Renal cortex interstitium (tissue), 11 donors: Measurements from ENCODE around the gene STK24. TPM values are rescaled to one million over a fixed set of nuclear protein-coding genes. Genes with fewer than 3 reads are reported as not detected.

Experiments
- DNase-seq, 11 donors: peaks; one replicate each; pipeline ENCODE4 v3.0.0-alpha.2; 2013; ENCODE audit warnings: low read depth in 9 of 11, low spot score in 4 of 11; ENCODE audit errors: extremely low read depth in 1 of 11
- polyA plus RNA-seq, 3 donors: library from polyadenylated mRNA; unstranded; fragments of 120-200 nt; gene quantifications; one replicate each; pipeline ENCODE4 v1.2.1, GENCODE V29; 2013; ENCODE audit not compliant: insufficient read length in 3 of 3

Gene STK24
- polyA plus RNA-seq, 3 donors: 116 to 126 (median 117) TPM

DNA sequence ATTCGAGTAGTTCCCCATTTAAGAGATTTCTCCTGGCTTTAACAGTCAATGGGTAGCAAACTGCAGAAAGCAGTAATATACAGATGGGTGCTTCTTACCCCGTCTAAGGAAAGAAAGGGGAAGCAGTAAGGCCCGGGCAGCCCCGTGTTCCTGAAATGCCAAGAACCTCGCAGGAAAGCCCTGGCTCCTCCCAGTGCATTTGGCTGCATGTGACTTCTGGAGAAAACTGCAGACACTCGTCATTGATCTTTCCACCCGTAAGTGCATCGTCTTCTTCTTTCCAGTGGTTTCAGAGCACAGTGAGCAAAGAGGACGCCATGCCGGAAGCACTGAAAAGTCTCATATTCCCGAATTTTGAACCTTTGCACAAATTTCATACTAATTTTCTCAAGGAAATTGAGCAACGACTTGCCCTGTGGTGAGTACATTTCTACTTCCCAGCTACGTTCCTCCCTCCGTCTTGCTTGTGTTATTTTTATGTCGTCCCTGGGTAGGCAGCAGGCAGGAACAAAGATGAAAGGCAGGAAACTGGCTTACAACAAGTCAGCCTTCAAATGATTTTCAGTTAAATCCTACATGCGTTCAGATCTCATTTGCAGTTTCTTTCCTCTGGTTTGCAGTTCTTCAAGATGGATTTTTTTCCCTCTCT lies 165.2 kb downstream of the STK24 start:
- no peak for DNase-seq

DNA sequence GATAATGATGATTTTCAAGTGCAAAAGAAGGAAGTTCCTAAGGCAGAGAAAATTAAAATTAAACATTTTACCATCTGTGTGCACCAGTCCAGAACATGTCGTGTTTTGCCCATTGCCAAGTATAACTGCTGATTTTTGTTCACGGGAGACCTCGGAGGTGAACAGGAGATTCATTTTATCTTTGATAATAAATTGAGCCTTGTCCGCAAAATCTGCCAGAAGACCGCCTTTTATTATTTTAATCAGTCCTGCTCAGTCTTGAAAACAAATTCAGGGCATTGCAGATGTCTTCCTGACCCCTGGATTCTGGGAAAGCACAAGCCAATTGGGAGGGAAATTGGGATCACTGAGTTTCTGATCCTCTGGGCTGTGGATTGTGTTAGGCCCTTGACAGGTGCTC lies 165.9 kb downstream of the STK24 start:
- no peak for DNase-seq

DNA sequence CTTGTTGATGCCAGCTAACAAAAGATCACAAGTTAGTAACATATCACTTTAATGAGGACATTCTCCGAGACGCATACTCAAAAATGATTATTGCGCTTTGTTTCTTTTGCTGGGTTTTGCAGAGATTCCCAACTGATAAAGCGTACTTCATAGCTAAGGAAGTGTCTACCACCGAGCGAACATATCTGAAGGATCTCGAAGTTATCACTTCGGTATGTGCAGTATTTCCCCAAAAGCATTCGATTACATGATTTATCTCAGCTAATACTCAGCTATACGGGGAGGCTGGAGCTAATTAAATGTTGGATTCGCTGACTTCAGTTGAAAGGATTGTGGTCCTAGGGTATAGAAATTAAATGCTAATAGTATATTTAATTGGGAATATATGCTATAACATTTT lies 166.3 kb downstream of the STK24 start:
- no peak for DNase-seq

DNA sequence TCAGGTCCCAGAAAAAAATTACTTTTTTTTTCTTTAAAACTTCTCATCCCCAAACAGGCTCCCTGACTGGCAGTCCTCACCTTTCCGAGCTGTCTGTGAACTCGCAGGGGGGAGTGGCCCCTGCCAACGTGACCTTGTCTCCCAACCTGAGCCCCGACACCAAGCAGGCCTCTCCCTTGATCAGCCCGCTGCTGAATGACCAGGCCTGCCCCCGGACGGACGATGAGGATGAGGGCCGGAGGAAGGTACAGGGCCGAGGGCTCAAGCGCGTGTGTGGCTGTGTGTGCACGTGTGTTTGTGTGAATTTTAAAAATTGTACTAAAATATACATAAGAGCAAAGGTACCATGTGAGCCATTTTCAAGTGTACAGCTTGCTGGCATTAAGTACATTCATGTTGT lies 167.6 kb downstream of the STK24 start:
- no peak for DNase-seq

DNA sequence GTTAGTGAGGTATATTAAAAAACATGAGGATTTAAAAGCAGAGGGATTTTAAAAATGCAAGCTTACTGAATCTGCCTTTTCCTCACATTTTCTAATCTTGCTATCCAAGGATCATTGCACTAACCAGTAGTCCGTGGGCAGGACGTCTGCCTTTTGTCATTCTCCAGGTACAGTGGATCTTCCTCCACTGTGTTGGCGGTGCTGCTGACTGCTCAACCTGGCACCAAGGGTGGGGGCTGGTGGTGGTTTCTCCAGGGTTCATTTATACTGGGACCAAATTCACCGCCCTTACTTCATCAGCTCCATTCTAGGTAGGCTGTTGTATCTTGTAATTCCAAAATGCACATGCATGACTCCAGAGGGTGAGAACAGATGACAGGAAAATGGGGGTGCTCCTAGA lies 169.3 kb downstream of the STK24 start:
- DNase-seq: no peak

DNA sequence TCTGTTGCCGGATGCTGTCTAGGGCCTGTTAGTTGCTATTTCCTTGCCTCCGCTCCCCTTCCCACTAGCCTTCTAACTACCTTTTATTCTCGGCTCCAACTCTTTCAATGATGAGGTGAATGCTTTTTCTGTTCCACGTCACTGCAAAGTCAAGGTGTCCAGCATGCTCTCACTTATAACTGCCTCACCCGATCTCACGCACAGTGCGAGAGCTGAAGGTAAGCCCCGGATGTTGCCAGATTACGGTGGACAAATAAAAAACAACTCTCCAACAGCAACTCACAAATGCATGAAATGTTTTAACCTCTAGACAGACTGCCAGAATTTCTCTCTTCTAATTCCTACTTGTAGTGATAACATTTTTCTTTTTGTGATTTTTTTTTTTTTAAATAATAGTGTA lies 169.9 kb downstream of the STK24 start:
- DNase-seq: no peak

DNA sequence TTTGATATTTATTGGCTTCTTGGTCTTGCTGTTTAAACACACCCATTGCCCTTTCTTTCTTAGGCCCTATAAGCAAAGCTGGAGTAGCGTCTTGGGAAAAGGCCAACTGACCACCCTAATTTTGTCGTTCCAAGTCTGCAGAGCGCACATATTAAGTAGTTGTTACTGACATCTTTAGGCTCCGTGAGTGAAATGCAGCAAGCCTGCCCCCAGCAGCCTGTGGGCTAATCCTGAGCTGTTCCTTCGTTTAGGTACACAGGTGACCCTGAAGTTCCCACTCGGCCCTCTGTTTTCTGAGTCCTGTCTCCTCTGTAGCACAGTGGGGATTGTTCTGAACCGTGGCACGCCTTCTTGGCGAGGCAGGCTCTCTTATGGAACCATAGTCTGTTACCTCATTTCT lies 170.5 kb downstream of the STK24 start:
- DNase-seq: no peak

DNA sequence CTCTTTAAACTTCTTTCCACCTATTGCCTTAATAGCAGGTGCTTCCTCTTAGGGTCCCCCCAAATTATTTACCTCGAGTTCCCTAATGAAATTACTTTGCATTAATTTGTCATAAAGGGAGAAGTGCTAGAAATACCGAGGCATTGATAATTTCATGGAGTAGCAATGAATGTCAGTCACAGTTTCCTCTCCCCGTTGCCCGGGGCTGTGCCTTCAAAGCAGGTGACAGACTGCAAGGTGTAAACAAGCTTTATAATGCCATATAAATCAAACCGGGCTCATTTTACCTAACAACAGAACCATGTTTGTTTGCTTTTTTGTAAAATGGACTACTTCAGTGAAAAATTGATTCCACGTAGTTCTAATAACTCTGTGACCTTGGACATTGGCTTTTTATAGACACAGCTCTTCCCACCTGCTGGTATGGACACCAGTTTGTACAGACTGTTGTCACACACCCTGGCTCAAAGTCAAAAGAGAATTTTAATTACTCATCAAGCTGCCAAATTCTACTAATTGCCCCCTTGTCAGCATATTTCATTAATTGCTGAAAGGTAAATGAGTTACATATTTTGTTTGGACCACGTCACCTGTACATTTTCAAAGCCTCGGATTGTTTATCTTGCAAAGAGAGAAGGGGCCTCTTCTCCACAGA lies 171.1 kb downstream of the STK24 start:
- DNase-seq: no peak

DNA sequence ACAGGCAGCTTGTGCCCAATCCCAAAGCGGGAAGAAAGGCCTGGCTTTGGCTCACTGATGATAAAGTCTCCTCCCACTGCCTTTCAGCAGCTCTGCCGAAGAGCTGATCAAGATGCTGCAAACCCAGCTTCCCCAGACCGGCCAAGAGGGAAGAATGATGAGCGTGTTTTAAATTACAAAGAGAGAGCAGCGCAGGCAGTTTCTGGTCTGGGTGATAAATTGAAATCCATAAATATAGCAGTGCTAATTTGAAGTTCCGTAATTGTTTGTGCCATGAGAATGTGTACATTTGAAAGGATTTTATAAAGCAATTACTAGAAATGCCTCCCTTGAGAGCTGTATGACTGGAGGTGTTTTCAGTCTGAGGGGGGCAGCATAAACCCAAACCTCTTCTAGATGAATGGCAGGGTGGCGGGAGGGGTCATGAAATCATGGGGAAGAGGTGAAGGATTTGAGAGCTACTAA lies 171.8 kb downstream of the STK24 start:
- no peak for DNase-seq

DNA sequence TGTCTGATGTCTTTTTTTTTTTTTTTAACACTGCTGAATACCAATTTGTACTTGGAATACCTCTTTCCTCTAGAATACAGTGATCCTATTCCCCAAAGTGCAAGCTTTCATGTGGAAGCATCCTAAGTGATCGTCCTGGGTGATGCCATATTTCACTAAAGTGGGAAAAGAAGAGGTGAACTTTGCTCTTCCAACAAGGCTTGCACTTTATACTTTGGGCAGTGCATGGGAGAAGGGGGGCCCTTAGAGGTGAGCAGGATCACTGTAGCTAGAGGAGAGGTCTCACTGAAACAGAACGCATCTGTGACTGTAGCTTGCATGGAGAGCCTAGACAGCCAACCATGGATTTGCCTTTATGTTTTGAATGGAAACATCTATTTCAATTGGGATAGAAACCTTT lies 173.8 kb downstream of the STK24 start:
- DNase-seq: no peak

DNA sequence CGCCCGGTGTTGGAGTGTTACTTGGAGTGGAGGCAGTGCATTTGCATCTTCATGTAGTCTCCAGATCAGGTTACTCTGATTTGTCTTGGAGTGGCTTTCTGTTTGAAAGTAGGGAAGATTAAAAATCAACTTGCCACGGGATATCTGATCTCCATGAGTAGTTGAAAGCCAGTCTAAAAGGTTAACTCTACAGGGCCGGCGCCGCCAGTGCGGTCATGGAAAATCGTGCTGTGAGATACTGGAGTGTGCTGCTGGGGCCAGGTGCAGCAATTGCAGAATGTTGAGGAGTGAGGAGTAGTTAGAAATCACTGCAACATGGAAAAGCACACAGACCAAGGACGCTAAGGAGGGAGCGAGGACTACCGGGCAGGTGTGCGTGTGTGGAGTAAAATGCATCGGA lies 175.0 kb downstream of the STK24 start:
- DNase-seq: no peak

DNA sequence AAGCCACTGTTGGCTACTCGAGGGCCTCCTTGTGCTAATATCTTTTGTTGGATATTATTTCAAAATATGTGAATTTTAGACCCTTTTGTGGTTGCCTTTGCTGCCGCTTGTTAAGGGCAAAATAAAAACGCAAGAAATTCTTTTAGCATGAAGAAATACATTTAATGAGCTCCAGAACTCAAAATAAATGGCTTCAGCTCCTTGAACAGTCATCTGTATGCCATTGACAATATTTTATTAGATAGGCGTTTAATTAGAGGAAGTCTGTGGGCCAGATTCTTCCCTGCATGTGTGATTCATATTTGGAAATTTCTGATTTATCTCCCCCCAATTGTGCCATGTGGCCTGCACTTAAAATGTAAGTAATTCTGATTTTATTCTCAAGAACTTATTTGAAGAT lies 177.2 kb downstream of the STK24 start:
- no peak for DNase-seq

DNA sequence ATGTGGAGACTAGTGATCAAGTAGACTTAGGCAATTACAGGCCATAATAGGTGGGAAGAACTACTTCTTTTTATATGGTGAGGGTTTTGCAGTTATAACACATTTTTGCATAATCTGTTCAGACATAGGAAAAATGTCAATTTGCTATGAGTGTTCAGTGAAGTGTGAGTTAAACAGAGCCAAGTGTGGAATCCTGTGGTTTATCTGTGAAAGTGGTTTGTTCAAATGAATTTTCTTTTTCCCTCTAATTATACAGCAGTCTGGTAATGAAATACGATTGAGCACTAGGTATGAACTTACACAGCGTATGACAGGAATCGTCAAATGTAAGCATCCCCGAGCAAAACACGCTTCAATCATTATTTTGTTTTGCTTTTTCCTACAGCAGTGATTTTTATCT lies 178.3 kb downstream of the STK24 start:
- no peak for DNase-seq

DNA sequence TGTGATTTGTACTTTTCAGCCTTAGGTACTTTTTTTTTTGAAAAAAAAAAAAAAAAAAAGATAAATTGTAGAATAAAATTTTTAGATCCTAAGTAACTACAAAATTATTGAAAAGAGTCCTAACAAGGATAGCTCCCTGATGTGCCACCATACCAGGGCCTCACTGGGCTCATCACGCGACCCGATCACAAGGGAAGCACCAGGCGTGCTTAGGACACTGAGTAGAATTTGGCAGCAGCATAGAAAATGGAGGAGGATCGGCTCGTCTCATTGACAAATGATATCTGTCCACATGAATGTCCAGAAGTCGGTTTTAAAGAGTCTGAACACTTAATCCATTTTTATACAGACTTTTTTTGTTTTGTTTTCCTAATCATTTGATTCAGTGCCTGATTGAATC lies 179.0 kb downstream of the STK24 start:
- no peak for DNase-seq

DNA sequence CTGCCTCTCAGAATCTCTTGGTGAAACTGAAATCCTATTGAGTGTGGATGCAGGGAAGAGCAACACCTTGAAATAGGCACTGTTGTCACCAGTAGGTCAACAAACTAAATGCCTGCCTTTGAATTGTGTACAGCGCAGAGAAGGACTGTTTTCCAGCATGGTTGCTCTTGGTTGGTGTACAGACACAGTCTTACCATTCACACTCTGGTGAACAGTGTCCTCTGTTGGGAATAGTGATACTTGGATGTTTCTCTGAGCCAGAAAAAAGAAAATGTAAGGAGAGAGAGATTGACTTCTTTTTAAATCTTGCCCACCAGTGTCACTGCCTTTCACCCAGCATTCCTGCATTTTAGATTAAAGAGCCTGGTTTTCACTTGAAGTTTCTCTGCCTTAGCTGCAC lies 179.7 kb downstream of the STK24 start:
- DNase-seq: no peak

DNA sequence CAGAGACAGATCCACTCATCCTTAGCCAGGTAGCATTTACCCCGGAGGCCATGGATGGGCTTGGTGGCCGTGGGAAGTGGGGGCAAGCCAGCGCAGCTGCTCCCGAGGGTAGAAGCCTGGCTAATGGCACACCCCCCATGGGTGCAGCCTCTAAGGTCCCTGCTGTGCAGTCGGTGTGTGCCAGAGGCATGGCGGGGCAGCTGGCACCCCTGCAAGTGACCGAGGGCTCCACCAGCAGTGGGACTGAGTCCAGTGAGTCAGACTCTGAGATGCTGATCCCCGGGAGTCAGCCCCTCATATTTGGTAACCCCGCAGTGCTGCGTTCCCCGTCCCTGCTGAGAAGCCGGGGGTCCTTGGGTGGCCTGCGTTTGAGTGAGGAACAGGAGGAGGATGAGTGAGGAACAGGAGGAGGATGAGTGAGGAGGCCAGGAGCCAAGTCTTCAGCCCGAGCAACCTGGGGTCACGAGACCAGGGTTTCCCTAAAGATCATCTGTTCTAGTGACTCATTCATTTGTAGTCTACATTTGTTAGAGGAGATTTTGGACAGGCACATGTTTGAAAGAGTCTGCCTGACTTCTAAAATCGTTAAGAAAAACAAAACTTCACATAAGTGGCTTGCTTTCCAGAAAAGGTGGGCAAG lies 180.7 kb downstream of the STK24 start:
- DNase-seq: no peak

Other genes starting within 250 kb of the STK24 start
- gene SLC15A1, start 175.6 kb upstream of the STK24 start, polyA plus RNA-seq: 10 to 100 TPM; 10.8 to 12.0 (median 11.9) TPM